ENCODE results near the gene CIRBP.
A peak's percentile ranks its signal among the peaks of the same experiment; 100 is the strongest.

Gene CIRBP

DNA sequence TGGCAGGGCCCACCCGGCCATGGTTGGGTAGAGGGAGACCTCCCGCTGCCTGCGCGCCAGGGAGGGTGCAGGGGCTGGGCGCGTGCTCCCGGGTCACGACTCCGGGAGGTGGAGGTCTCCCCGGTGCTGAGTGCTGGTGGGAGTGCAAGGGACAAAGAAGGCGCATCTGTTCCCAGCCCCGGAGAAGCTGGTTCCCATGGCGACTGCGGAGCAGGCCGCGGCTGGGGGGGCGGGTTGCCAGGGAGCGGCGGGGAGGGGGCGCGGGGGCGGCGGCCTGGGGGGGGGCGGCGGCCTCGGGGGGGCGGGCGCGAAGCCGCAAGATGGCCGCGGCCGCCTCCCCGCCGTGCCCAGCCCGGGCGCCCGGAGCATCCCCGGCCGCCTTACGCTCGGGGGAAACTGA, 32.6 kb upstream of the CIRBP start:
- H3K4me3 ChIP-seq (ENCODE audit: low read depth, low read length) = no peak overlapping the region
- TF ChIP-seq, protein P1, sequence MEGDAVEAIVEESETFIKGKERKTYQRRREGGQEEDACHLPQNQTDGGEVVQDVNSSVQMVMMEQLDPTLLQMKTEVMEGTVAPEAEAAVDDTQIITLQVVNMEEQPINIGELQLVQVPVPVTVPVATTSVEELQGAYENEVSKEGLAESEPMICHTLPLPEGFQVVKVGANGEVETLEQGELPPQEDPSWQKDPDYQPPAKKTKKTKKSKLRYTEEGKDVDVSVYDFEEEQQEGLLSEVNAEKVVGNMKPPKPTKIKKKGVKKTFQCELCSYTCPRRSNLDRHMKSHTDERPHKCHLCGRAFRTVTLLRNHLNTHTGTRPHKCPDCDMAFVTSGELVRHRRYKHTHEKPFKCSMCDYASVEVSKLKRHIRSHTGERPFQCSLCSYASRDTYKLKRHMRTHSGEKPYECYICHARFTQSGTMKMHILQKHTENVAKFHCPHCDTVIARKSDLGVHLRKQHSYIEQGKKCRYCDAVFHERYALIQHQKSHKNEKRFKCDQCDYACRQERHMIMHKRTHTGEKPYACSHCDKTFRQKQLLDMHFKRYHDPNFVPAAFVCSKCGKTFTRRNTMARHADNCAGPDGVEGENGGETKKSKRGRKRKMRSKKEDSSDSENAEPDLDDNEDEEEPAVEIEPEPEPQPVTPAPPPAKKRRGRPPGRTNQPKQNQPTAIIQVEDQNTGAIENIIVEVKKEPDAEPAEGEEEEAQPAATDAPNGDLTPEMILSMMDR (IDR thresholded peaks at IDR 0.05; ENCODE audit: borderline replicate concordance, insufficient read depth, low read depth, low read length) = no peak

DNA sequence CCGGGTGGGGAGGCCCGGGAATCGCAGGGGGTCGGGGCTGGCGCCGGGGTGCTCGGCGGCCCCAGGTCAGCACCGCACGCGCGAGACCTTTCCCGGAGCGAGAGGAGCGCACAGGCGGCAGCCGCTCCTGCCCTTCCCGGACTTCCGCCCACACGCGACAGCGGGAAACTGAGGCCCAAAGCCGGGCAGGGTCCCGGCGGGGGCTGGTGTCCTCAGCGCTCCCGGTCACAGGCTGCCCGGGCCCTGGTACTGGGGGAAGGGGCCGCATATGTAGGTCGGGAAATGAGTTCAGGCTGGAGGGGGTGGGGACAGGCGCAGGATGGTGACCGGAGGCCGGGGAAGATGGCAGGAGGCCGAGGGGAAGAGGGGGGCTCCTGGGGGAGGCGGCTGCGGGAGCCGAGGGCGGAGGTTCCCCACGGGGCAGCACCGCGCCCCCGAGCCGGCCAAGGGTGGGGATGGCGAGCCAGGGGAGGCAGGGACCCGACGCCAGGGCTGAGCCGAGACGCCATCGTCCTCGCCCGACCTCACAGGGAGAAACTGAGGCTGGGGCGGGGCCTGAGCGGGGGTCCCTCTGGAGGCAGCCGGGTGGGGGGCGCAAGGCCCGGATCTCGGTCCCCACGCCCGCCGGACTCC, 32.0 kb upstream of the CIRBP start:
- peak overlapping the region; percentile 41 for H3K4me3 ChIP-seq (ENCODE audit: low read depth, low read length)
- TF ChIP-seq, protein P1 (IDR thresholded peaks at IDR 0.05; ENCODE audit: borderline replicate concordance, insufficient read depth, low read depth, low read length) = no peak

DNA sequence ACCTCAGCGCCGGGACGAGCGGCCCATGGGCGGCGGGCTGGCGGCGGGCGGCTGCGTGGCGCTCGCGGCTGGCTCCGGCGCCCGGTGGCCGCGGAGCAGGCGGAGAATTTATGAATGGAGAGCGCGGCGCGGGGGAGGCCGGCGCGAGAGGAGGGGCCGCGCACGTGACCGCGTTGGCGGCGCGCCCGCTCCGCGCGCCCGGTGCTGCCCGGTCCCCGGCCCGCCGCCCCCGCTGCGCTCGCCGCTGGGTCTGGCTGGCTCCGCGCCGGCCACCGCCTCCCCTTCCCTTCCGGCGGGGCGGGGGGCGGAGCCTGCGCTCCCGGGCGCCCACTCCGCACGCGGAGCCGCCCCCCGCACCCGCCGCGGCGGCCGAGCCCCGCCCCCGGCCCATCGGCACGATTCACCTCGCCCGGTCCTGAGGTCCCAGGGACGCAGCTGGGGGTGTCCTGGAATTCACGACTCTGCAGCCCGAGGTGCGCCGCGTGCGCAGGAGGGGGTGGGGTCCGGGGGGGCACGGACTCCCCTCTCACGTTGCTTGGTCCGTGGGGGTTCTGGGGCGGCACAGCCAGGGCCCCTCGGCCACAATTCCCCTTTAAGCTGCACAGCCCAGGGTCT, 31.3 kb upstream of the CIRBP start, which contains the start of gene CBARP:
TSS of gene CBARP (minus strand) at position 252 of the 615 bp plus-strand sequence. CDS start 1,905 bp downstream, outside the sequence.
- H3K4me3 ChIP-seq (ENCODE audit: low read depth, low read length) = peak within 1 kb of the TSS; percentile 41
- TF ChIP-seq, protein P1 (IDR thresholded peaks at IDR 0.05; ENCODE audit: borderline replicate concordance, insufficient read depth, low read depth, low read length) = no peak

DNA sequence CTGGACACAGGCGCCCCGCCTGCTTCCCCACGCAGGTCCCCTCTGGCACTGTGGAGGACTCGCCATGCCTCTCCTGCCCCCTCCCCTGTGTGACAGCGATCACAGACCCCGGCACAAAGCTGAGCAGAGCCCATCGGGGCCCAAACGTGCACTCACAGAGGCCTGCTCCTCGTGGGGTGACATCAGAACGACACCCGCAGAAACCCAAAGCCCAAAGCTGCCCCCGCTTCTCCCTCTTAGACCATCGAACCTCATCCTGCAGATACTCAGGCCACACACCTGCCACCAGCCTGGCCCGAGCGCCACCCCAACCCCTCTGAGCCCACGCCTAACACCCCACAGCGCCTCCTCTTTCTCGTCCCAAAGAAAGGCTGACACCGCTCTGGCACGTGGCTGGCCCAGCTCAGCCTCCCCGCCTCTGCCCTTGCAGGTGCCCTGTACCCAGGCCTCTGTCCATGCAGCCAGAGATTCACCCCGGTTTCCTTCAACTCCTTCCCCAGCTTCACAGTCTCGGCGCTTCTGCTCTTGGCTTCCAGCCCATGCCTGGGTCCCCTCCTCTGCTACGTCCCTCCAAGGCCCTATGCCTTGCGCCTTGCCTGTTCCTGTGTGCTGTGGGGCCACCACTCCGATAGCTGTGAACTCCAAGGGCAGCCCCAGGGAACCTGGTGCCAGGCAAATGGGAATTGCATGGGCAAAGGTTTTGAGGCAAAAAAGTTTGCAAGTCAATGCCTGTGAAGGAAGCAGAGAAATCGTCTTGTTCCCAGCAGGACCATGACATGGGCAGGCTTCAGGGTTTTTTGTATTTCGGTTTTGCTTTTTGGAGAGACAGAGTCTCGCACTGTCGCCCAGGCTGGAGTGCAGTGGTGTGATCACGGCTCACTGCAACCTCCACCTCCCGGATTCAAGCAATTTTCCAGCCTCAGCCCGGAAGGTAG, 30.5 kb upstream of the CIRBP start:
- H3K4me3 ChIP-seq (ENCODE audit: low read depth, low read length) = no peak overlapping the region
- TF ChIP-seq, protein P1 (IDR thresholded peaks at IDR 0.05; ENCODE audit: borderline replicate concordance, insufficient read depth, low read depth, low read length) = no peak

DNA sequence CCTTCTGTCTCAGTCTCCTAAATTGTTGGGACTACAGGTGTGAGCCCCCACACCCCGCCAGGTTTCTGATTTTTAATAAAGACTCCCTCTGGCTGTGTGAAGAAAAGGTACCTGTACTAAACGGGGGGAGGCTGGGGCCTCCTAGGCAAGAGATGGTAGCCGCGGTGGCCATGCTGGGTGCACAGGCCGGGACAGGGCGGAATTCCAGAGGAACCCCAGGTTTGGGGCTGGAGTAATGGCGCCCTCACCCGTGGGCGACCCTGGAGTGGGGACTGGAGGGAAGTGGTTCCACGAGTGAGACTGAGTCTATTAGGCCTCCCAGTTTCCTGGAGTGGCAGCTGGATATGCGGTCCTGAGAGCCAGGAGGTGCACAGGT, 29.7 kb upstream of the CIRBP start:
- TF ChIP-seq, protein P1 (IDR thresholded peaks at IDR 0.05; ENCODE audit: borderline replicate concordance, insufficient read depth, low read depth, low read length) = no peak
- H3K4me3 ChIP-seq (ENCODE audit: low read depth, low read length) = no peak overlapping the region

DNA sequence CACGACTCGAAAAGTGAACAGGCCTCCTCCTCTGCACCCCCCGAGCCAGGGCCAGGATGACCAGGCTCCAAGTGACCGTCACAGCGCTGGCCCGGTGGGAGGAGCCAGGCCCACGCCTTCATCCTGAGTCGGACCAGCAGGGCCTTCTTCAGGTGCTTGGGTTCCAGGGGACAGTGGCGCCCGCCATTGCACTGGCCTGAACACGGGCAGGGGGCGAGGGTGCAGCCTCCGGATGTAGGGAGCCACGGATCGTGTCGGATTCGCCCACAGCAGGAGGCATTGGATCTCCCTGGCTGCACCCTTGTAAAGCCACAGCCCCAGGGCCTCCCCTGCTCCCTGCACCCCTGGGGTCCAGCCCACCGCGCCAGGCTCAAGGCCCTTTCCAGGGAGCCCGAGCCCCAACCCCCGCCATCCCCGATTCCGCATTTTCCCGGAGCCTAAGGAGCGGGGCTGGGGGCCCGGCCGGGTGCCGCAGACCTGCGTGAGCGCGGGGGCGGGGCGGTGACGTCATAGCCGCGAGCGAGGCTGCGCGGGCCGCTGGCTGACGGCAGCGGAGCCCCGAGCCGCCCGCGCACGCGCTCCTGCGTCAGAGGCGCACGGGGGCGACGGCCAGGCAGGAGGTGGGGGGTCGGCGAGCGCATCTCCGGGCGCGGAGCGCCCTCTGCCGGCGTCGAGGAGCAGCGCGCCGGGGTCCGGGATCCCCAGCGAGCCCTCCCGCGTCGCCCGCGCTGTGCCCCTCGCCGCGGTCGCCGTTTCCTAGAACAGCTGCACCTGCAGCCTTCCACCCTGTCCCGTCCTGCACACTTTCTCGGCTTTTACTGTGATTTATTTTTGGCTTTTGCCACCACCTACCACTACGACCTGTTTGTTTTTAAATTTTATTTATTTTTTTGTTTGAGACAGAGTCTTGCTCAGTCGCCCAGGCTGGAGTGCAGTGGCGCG, 29.1 kb upstream of the CIRBP start:
- TF ChIP-seq, protein P1 (IDR thresholded peaks at IDR 0.05; ENCODE audit: borderline replicate concordance, insufficient read depth, low read depth, low read length) = peak; percentile 97
- no peak overlapping the region for H3K4me3 ChIP-seq (ENCODE audit: low read depth, low read length)

All from GM12875 (cell line).